ENCODE measurements around the gene VSIG10L2.

The VSIG10L2 gene

GRCh38 chr11:125902927-125903710 is 42.7 kb upstream of the VSIG10L2 start, which contains the start of gene PUS3 (continued):
- TF ChIP-seq ZBTB11 (tag by site-specific recombination; conservative IDR thresholded peaks at IDR 0.05; ENCODE audit: low read depth) (peak; percentile 80), PRDM10 (tag by site-specific recombination; IDR thresholded peaks at IDR 0.05) (peak; percentile 89), BCL11A (tag by site-specific recombination; IDR thresholded peaks at IDR 0.05; ENCODE audit: low read depth) (no peak), ZNF175 (tag by site-specific recombination; IDR thresholded peaks at IDR 0.05) (no peak), ZNF488 (tag by site-specific recombination; IDR thresholded peaks at IDR 0.05) (no peak), ZNF223 (tag by site-specific recombination; IDR thresholded peaks at IDR 0.05) (no peak), PRDM2 (tag by site-specific recombination; IDR thresholded peaks at IDR 0.05; ENCODE audit: borderline replicate concordance) (no peak), ZNF623 (tag by site-specific recombination; IDR thresholded peaks at IDR 0.05) (no peak), ZNF76 (tag by site-specific recombination; IDR thresholded peaks at IDR 0.05; ENCODE audit: borderline replicate concordance, low read depth) (peak; percentile 93), ZFP41 (tag by site-specific recombination; IDR thresholded peaks at IDR 0.05; ENCODE audit: borderline replicate concordance) (no peak), ZNF157 (tag by site-specific recombination; IDR thresholded peaks at IDR 0.05) (no peak), ZNF776 (tag by site-specific recombination; IDR thresholded peaks at IDR 0.05; ENCODE audit: borderline replicate concordance) (no peak), ZNF37A (tag by site-specific recombination; IDR thresholded peaks at IDR 0.05) (no peak), ZFP37 (tag by site-specific recombination; IDR thresholded peaks at IDR 0.05) (no peak), ZNF596 (tag by site-specific recombination; IDR thresholded peaks at IDR 0.05) (no peak), TSHZ1 (tag by site-specific recombination; IDR thresholded peaks at IDR 0.05; ENCODE audit: borderline replicate concordance) (no peak), ZNF837 (tag by site-specific recombination; IDR thresholded peaks at IDR 0.05) (no peak), YY2 (tag by site-specific recombination; IDR thresholded peaks at IDR 0.05) (no peak), ZBTB20 (tag by site-specific recombination; IDR thresholded peaks at IDR 0.05) (peak; percentile 22; the same call in 1 of the 2 replicates), PRDM1 (tag by site-specific recombination; IDR thresholded peaks at IDR 0.05) (peak; percentile 72), ZNF184 (tag by site-specific recombination; IDR thresholded peaks at IDR 0.05) (no peak), ZNF354C (tag by site-specific recombination; IDR thresholded peaks at IDR 0.05; ENCODE audit: borderline replicate concordance, low read depth) (no peak)
